HEK293 (cell line): ENCODE data around the gene HAUS1.

ENCODE experiments used
- ZBTB10 ChIP-seq: fragments of 450-650 bp; formaldehyde crosslinking; IDR thresholded peaks from 2 replicates; pipeline ENCODE4 v1.5.1; 2016; ENCODE audit warnings: missing biosample characterization, missing genetic modification characterization
- ZNF350 ChIP-seq: fragments of 450-650 bp; formaldehyde crosslinking; IDR thresholded peaks from 2 replicates; pipeline ENCODE4 v1.5.0; 2017; ENCODE audit warnings: missing biosample characterization, mild to moderate bottlenecking, missing genetic modification characterization
- ZNF510 ChIP-seq: fragments of 450-650 bp; formaldehyde crosslinking; IDR thresholded peaks from 2 replicates; pipeline ENCODE4 v1.5.1; 2018; ENCODE audit warnings: mild to moderate bottlenecking, missing genetic modification characterization, missing biosample characterization; ENCODE audit not compliant: insufficient replicate concordance
- TF ChIP-seq, protein P1 (sequence below): fragments of 450-650 bp; formaldehyde crosslinking; IDR thresholded peaks from 2 replicates; pipeline ENCODE4 v1.5.1; 2016; ENCODE audit warnings: missing biosample characterization, missing genetic modification characterization

GRCh38 chr18:46163091-46163490 lies 58.9 kb downstream of the HAUS1 start:
- TF ChIP-seq, protein P1, sequence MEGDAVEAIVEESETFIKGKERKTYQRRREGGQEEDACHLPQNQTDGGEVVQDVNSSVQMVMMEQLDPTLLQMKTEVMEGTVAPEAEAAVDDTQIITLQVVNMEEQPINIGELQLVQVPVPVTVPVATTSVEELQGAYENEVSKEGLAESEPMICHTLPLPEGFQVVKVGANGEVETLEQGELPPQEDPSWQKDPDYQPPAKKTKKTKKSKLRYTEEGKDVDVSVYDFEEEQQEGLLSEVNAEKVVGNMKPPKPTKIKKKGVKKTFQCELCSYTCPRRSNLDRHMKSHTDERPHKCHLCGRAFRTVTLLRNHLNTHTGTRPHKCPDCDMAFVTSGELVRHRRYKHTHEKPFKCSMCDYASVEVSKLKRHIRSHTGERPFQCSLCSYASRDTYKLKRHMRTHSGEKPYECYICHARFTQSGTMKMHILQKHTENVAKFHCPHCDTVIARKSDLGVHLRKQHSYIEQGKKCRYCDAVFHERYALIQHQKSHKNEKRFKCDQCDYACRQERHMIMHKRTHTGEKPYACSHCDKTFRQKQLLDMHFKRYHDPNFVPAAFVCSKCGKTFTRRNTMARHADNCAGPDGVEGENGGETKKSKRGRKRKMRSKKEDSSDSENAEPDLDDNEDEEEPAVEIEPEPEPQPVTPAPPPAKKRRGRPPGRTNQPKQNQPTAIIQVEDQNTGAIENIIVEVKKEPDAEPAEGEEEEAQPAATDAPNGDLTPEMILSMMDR, result no peak
- no peak for TF ChIP-seq ZNF510
- TF ChIP-seq ZNF350, result no peak
- TF ChIP-seq ZBTB10 (tag by site-specific recombination), result no peak
